Keratinocyte (primary cell): Measurements from ENCODE around the gene TMEM178A. TPM values are rescaled to one million over a fixed set of nuclear protein-coding genes. Genes with fewer than 3 reads are reported as not detected.

Experiments used
- DNase-seq: peaks from one replicate; pipeline ENCODE4 v3.0.0-alpha.2; 2011; ENCODE audit warnings: low read depth, missing footprints, low spot score
- FAIRE-seq: peaks from 2 replicates; lab custom pipeline; 2011; peaks lifted over from hg19 to GRCh38; lab: Jason Lieb, UNC
- H2AFZ ChIP-seq: 2 replicates; pipeline ENCODE4 v1.6.0; 2012; ENCODE audit warnings: low read length, control low read depth, inconsistent platforms; ENCODE audit not compliant: control insufficient read depth
- H3K27ac ChIP-seq: 2 replicates; pipeline ENCODE4 v1.5.1; 2011; ENCODE audit warnings: low read length; ENCODE audit not compliant: control insufficient read depth, insufficient read depth
- H3K27me3 ChIP-seq: 3 replicates; pipeline ENCODE4 v1.6.0; 2011; ENCODE audit warnings: low read length; ENCODE audit not compliant: control insufficient read depth, insufficient read depth; ENCODE audit errors: extremely low read depth
- H3K36me3 ChIP-seq, 2 experiments: 2 replicates in 1 of 2; 3 replicates in 1 of 2; pipeline ENCODE4 v1.5.1; 2011; ENCODE audit warnings: low read length in 2 of 2, mild to moderate bottlenecking in 1 of 2; ENCODE audit not compliant: control insufficient read depth in 2 of 2, insufficient read depth in 2 of 2; ENCODE audit errors: extremely low read depth in 1 of 2
- H3K4me1 ChIP-seq: 3 replicates; pipeline ENCODE4 v1.5.1; 2011; ENCODE audit warnings: low read length; ENCODE audit not compliant: control insufficient read depth, insufficient read depth; ENCODE audit errors: extremely low read depth
- H3K4me2 ChIP-seq: 3 replicates; pipeline ENCODE4 v1.6.0; 2011; ENCODE audit warnings: low read depth, low read length; ENCODE audit not compliant: control insufficient read depth, insufficient read depth; ENCODE audit errors: extremely low read depth
- H3K4me3 ChIP-seq, 3 experiments: fragments of 200-600 bp in 1 of 3; sonication (generic) in 1 of 3; 2 replicates in 2 of 3; 3 replicates in 1 of 3; pipeline ENCODE4 v1.5.1; 2011 to 2016; ENCODE audit warnings: low read length in 3 of 3, mild to moderate bottlenecking in 3 of 3, control low read depth in 2 of 3, inconsistent platforms in 1 of 3, low read depth in 1 of 3, mixed read lengths in 1 of 3, mixed run types in 1 of 3, moderate library complexity in 1 of 3; ENCODE audit not compliant: control insufficient read depth in 2 of 3, insufficient read depth in 2 of 3; ENCODE audit errors: extremely low read depth in 1 of 3
- H3K79me2 ChIP-seq: 2 replicates; pipeline ENCODE4 v1.6.0; 2012; ENCODE audit warnings: low read length; ENCODE audit not compliant: control insufficient read depth, insufficient read depth
- H3K9ac ChIP-seq: 3 replicates; pipeline ENCODE4 v1.6.0; 2011; ENCODE audit warnings: low read length; ENCODE audit not compliant: control insufficient read depth, insufficient read depth; ENCODE audit errors: extremely low read depth
- H3K9me1 ChIP-seq: 3 replicates; pipeline ENCODE4 v1.6.0; 2011; ENCODE audit warnings: low read length; ENCODE audit not compliant: control insufficient read depth, insufficient read depth; ENCODE audit errors: extremely low read depth
- H3K9me3 ChIP-seq: 2 replicates; pipeline ENCODE4 v1.5.1; 2012; ENCODE audit warnings: low read depth, low read length; ENCODE audit not compliant: control insufficient read depth
- H4K20me1 ChIP-seq: 3 replicates; pipeline ENCODE4 v1.6.0; 2011; ENCODE audit warnings: low read length; ENCODE audit not compliant: control insufficient read depth, insufficient read depth; ENCODE audit errors: extremely low read depth
- CTCF ChIP-seq, 3 experiments: IDR thresholded peaks in 1 of 3; conservative IDR thresholded peaks in 1 of 3; optimal IDR thresholded peaks in 1 of 3; 2 replicates in 2 of 3; 3 replicates in 1 of 3; pipeline versions ENCODE3 to v1.5.1; 2011; ENCODE audit warnings: low read length in 3 of 3, mild to moderate bottlenecking in 3 of 3, moderate library complexity in 2 of 3, control low read depth in 1 of 3, inconsistent platforms in 1 of 3; ENCODE audit not compliant: insufficient read depth in 2 of 3; ENCODE audit errors: extremely low read depth in 1 of 3
- EZH2 ChIP-seq: IDR thresholded peaks from one replicate; pipeline ENCODE4 v1.6.1; 2012; ENCODE audit warnings: inconsistent platforms, mild to moderate bottlenecking, low read length, moderate library complexity
- dilution Hi-C: fragments of 300-500 bp; cut with MboI; formaldehyde crosslinking; loops from one replicate; pipeline ENCODE4 v1.7.0; 2020; ENCODE audit warnings: low sequenced_read_pairs; ENCODE audit not compliant: extremely low pct_ligation_motif_present
- polyA plus RNA-seq, 5 experiments: library from polyadenylated mRNA; depleted of rRNA in 3 of 5; stranded (reverse) in 3 of 5; stranded (forward) in 1 of 5; unstranded in 1 of 5; fragments of >200 nt; gene quantifications; 1 replicate in 1 of 5; 2 replicates in 3 of 5; 3 replicates in 1 of 5; pipeline versions ENCODE4 v1.2.1 to v1.2.3, GENCODE V29; 2011 to 2012; ENCODE audit warnings: missing spikeins in 2 of 5, low read depth in 1 of 5, low replicate concordance in 1 of 5

TMEM178A gene
- polyA plus RNA-seq, 1 donor (not counting 4 experiments of a cell fraction or from before 2014, with no cell fraction given), result 0.07 TPM

GRCh38 chr2:39618736-39619135 lies 47.0 kb upstream of the TMEM178A start:
- dilution Hi-C loops, result no loop called here
- H3K27me3 ChIP-seq, result peaks cover 19% of the 10 kb centered on the region
- H3K9ac ChIP-seq, result no peak overlapping the region

DNA sequence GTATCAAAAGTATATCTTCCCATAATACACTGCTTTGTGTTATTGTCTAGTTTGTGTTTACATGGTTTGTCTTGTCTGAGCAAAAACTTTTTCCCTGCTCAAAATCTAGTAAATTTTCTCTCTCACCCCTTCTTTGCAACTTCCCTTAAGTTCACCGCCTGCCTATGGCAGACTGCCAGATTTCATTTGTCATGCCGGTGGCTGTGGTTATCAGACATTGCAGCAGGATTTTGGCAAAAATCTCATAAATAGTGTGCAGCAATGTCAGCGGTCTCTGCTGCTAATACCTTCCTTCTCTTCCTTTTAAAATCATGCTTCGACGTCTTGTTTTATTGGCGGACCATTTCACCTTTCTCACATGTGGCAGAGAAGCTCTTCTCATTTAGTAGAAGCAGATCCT lies 45.6 kb upstream of the TMEM178A start:
- FAIRE-seq (peak; percentile 81), DNase-seq (no peak)
- TF ChIP-seq CTCF (optimal IDR thresholded peaks at IDR 0.05 in 1 of 3, IDR thresholded peaks at IDR 0.05 in 1 of 3, conservative IDR thresholded peaks at IDR 0.05 in 1 of 3; ENCODE audit: extremely low read depth in 1 of 3, insufficient read depth in 2 of 3, low read length in 3 of 3) (no peak), EZH2 (no peak)
- no peak overlapping the region for H3K4me3 ChIP-seq
- H3K4me1 ChIP-seq, result peaks cover 6% of the 10 kb centered on the region
- H3K4me2 ChIP-seq, result no peak overlapping the region
- H4K20me1 ChIP-seq, result no peaks in the 10 kb centered on the region
- peaks cover 13% of the 10 kb centered on the region for H3K27me3 ChIP-seq
- dilution Hi-C loops, result no loop called here
- H3K9me3 ChIP-seq, result no peaks in the 10 kb centered on the region
- H3K9me1 ChIP-seq, result no peaks in the 10 kb centered on the region
- H3K79me2 ChIP-seq, result no peaks in the 10 kb centered on the region
- no peaks in the 10 kb centered on the region for H3K36me3 ChIP-seq
- no peak overlapping the region for H3K9ac ChIP-seq
- no peak overlapping the region for H2AFZ ChIP-seq
- no peak overlapping the region for H3K27ac ChIP-seq

More at GRCh38 chr2:39618736-39619135, 47.0 kb upstream of the TMEM178A start:
- no peak for TF ChIP-seq CTCF (optimal IDR thresholded peaks at IDR 0.05 in 1 of 3, IDR thresholded peaks at IDR 0.05 in 1 of 3, conservative IDR thresholded peaks at IDR 0.05 in 1 of 3; ENCODE audit: extremely low read depth in 1 of 3, insufficient read depth in 2 of 3, low read length in 3 of 3)
- TF ChIP-seq EZH2, result no peak
- DNase-seq (no peak), FAIRE-seq (no peak)
- no peaks in the 10 kb centered on the region for H3K9me3 ChIP-seq
- H3K4me3 ChIP-seq, result no peak overlapping the region
- H2AFZ ChIP-seq, result no peak overlapping the region
- no peak overlapping the region for H3K4me2 ChIP-seq
- H3K9me1 ChIP-seq, result no peaks in the 10 kb centered on the region
- H3K79me2 ChIP-seq, result no peaks in the 10 kb centered on the region
- no peak overlapping the region for H3K27ac ChIP-seq
- no peaks in the 10 kb centered on the region for H4K20me1 ChIP-seq
- H3K4me1 ChIP-seq, result peaks cover 6% of the 10 kb centered on the region
- H3K36me3 ChIP-seq, result no peaks in the 10 kb centered on the region
